ENCODE results near the gene KLHL30. TPM values are rescaled to one million over a fixed set of nuclear protein-coding genes. Genes with fewer than 3 reads are reported as not detected.
A peak's percentile ranks its signal among the peaks of the same experiment; 100 is the strongest.

The KLHL30 gene
- total RNA-seq, 4 donors from 2014 or later: 0.09 to 0.38 (median 0.18) TPM; not detected in 1

- Histone ChIP-seq H3K36me3 (no peaks in the 10 kb centered on the region), H3K9me3 (no peaks in the 10 kb centered on the region), H3K27me3 (peaks cover 0 to 7% (median 0%) of the 10 kb centered on the region in 4 donors), H3K27ac (no peak overlapping the region), H3K4me1 (peaks cover 0 to 7% (median 0%) of the 10 kb centered on the region in 3 donors), H3K4me3 (peak overlapping the region in 2 of 4 donors; percentile 9 to 45)
- TF ChIP-seq POLR2A (IDR thresholded peaks at IDR 0.05): no peak
- TF ChIP-seq, protein P1, sequence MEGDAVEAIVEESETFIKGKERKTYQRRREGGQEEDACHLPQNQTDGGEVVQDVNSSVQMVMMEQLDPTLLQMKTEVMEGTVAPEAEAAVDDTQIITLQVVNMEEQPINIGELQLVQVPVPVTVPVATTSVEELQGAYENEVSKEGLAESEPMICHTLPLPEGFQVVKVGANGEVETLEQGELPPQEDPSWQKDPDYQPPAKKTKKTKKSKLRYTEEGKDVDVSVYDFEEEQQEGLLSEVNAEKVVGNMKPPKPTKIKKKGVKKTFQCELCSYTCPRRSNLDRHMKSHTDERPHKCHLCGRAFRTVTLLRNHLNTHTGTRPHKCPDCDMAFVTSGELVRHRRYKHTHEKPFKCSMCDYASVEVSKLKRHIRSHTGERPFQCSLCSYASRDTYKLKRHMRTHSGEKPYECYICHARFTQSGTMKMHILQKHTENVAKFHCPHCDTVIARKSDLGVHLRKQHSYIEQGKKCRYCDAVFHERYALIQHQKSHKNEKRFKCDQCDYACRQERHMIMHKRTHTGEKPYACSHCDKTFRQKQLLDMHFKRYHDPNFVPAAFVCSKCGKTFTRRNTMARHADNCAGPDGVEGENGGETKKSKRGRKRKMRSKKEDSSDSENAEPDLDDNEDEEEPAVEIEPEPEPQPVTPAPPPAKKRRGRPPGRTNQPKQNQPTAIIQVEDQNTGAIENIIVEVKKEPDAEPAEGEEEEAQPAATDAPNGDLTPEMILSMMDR (IDR thresholded peaks at IDR 0.05): peak in 2 of 6 experiments; percentile 10 to 12
- intact Hi-C loops (cut with DNase I): no loop called here
- WGBS, 2 donors: 13 to 34% methylated on average over 3 to 7 of the region's 28 CpGs
- DNase-seq: no peak
Observed at GRCh38 chr2:238106698-238107524, 31.6 kb upstream of the KLHL30 start.

DNA sequence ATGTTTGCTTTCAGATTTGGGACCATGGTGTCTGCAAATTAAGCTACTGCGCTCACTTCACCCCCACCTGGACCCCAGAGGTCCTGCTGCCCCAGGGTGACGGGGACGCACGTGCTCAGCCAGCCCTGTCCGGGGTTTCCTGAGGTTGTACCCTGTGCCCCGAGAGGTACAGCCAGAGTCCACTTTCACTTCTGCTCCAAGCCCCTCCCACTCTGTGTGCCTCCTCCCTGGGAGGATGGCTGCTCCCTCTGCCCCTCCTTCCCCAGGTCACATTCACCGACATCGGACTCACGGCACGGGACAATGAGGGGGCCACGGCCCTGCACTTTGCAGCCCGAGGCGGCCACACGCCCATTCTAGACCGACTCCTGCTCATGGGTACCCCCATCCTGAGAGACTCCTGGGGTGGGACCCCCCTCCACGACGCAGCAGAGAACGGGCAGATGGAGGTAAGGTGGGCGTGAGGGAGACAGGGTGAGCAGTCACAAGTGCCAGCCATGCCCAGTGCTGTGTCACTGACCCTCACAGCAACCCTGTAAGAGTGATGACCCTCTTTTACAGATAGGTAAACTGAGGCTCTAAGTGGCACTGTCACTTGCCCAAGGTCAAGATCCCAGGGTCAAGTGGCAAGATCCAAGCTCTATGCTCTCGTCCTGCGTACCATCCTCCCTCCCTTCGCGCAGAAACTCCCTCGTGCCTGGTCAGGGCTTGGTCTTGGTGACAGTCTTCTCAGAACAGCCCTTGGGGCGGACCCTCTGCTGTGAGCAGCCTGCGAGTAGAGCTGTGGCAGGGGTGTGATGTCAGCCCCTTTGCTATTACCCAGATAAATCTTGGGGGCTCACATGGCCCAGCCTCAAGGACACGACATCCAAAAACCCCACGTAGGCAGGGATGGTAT lies 30.7 kb upstream of the KLHL30 start:
- peaks cover 0 to 6% (median 4%) of the 10 kb centered on the region in 3 donors for H3K9me3 ChIP-seq
- DNase-seq: no peak
- no peaks in the 10 kb centered on the region for H3K36me3 ChIP-seq
- H3K4me1 ChIP-seq: peaks cover 0 to 7% (median 0%) of the 10 kb centered on the region in 3 donors
- no peak for TF ChIP-seq POLR2A (IDR thresholded peaks at IDR 0.05)
- TF ChIP-seq, protein P1 (IDR thresholded peaks at IDR 0.05): no peak
- no peak overlapping the region for H3K27ac ChIP-seq
- H3K4me3 ChIP-seq: peak overlapping the region in 2 of 4 donors; percentile 9 to 45
- 88 to 94% methylated on average over 13 to 18 of the region's 28 CpGs for WGBS, 2 donors
- H3K27me3 ChIP-seq: peaks cover 0 to 7% (median 0%) of the 10 kb centered on the region in 4 donors
- intact Hi-C loops (cut with DNase I): no loop called here

DNA sequence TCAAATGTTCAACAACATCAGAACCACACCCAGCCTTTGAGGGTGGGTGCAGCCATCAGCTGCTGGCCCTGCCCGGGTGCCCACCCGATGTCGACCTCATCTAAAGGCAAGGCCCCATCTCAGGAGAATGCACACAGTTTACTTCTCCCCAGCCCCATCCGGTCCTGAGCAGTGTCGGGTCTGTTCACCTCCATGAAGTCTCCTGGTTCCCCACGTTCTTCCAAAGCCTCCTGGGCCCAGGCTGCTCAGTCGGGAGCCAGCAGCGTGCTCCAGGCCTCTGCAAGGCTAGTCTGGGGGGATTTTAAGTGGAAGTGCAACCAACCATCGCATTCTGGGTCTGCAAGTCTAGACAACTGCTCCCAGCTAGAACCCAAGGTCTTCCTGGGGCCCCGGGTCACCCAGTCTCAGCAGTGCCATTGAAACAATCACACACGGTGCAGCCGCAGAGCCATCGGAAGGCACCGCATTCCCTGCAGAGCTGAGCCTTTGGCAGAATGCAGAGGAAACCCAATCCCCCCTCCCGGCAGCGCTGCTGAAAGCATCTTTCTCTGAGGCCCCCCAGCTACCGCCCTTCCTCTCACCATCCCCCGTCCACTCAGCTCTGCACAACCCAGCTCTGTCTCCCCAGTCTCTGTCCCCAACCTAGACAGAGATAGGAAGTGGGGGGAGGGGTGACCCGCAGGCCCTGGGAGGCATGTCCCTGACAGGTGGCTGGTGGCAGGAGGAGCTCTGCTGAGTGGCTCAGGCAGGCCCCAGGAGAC lies 29.9 kb upstream of the KLHL30 start:
- peaks cover 0 to 7% (median 0%) of the 10 kb centered on the region in 3 donors for H3K4me1 ChIP-seq
- no peak overlapping the region for H3K4me3 ChIP-seq
- intact Hi-C loops (cut with DNase I): no loop called here
- 46 to 52% methylated on average over 9 to 10 of the region's 19 CpGs for WGBS, 2 donors
- DNase-seq: no peak
- no peaks in the 10 kb centered on the region for H3K36me3 ChIP-seq
- no peak overlapping the region for H3K27ac ChIP-seq
- H3K9me3 ChIP-seq: peaks cover 0 to 9% (median 4%) of the 10 kb centered on the region in 3 donors
- no peak for TF ChIP-seq POLR2A (IDR thresholded peaks at IDR 0.05)
- TF ChIP-seq, protein P1 (IDR thresholded peaks at IDR 0.05): no peak
- H3K27me3 ChIP-seq: peaks cover 0 to 7% (median 0%) of the 10 kb centered on the region in 4 donors

DNA sequence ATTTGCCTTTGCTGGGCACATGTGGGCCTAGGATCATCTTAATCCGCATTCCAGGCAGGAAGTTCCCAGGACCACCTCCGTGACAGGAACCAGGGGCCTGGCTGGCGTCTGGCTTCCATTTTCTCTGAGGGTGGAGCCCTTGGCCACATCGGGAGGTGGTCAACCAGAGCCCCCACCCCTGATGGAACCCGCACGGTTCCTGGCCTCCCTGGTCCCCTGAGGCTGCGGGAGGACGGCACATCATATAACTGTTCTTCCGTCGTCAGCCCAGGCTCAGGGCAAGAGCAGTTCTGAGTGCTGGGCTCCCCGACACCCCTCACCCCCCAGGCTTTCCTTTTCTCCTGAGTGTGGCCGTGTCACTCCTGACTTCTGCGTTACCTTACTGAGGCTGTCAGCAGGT lies 24.9 kb upstream of the KLHL30 start:
- no peak for DNase-seq
- WGBS, 2 donors: 85 to 97% methylated on average over 6 to 13 of the region's 13 CpGs

More for the DNA sequence above, 24.9 kb upstream of the KLHL30 start:
- no peaks in the 10 kb centered on the region for H3K36me3 ChIP-seq
- TF ChIP-seq, protein P1 (IDR thresholded peaks at IDR 0.05): no peak
- TF ChIP-seq POLR2A (IDR thresholded peaks at IDR 0.05): no peak
- intact Hi-C loops (cut with DNase I): no loop called here
- peaks cover 0 to 9% (median 4%) of the 10 kb centered on the region in 3 donors for H3K9me3 ChIP-seq
- no peak overlapping the region for H3K27ac ChIP-seq
- no peaks in the 10 kb centered on the region for H3K4me1 ChIP-seq
- H3K27me3 ChIP-seq: peaks cover 0 to 33% (median 0%) of the 10 kb centered on the region in 4 donors
- H3K4me3 ChIP-seq: no peak overlapping the region

Data from esophagus squamous epithelium (tissue), 5 donors.